SK-N-SH (cell line): ENCODE results near the gene NOC2L. TPM values are rescaled to one million over a fixed set of nuclear protein-coding genes. Genes with fewer than 3 reads are reported as not detected.

Experiments
- CTCF ChIA-PET: fragments of 300-600, 350-600 bp; formaldehyde crosslinking; extraction: SDS; loops from one replicate; lab custom pipeline; 2021; lab: Yijun Ruan, JAX
- POLR2A ChIA-PET: fragments of 350-600 bp; sonication (Branson Sonifier 250); formaldehyde crosslinking; extraction: SDS; loops from one replicate; lab custom pipeline; 2020; ENCODE audit warnings: antibody characterized with exemption, inconsistent platforms; lab: Yijun Ruan, JAX
- DNase-seq: peaks from one replicate; pipeline ENCODE4 v3.0.0; 2012
- H2AFZ ChIP-seq: fragments of 200-600 bp; sonication (generic); 2 replicates; pipeline ENCODE4 v1.8.1; 2016; ENCODE audit warnings: antibody characterized with exemption, mild to moderate bottlenecking, low read depth
- H3F3A ChIP-seq: fragments of 200-600 bp; sonication (generic); replicated peaks from 2 replicates; pipeline ENCODE3; 2016; ENCODE audit warnings: antibody characterized with exemption, mild to moderate bottlenecking; ENCODE audit not compliant: insufficient read depth
- H3K27ac ChIP-seq, 2 experiments: fragments of 200-500 bp in 1 of 2; fragments of 200-600 bp in 1 of 2; sonication (Bioruptor generic) in 1 of 2; sonication (generic), shearing (Covaris generic) in 1 of 2; 2 replicates each; pipeline versions ENCODE4 v1.5.1 to v1.6.1; 2014 to 2016; ENCODE audit warnings: low read depth in 2 of 2, inconsistent platforms in 1 of 2, low read length in 1 of 2, mild to moderate bottlenecking in 1 of 2, mixed read lengths in 1 of 2
- H3K27me3 ChIP-seq: fragments of 200-600 bp; sonication (generic), shearing (Covaris generic); 2 replicates; pipeline ENCODE4 v1.6.1; 2016; ENCODE audit warnings: mixed run types; ENCODE audit not compliant: insufficient read depth
- H3K36me3 ChIP-seq, 2 experiments: fragments of 200-500 bp in 1 of 2; fragments of 200-600 bp in 1 of 2; sonication (Bioruptor generic) in 1 of 2; sonication (generic) in 1 of 2; replicated peaks in 1 of 2; 2 replicates each; pipeline versions ENCODE3 to v1.5.1; 2014 to 2016; ENCODE audit warnings: low read length in 1 of 2, mild to moderate bottlenecking in 1 of 2; ENCODE audit not compliant: insufficient read depth in 2 of 2, control insufficient read depth in 1 of 2
- H3K4me1 ChIP-seq, 2 experiments: fragments of 200-500 bp in 1 of 2; fragments of 200-600 bp in 1 of 2; sonication (Bioruptor generic) in 1 of 2; sonication (generic), shearing (Covaris generic) in 1 of 2; 2 replicates each; pipeline versions ENCODE4 v1.5.1 to v1.6.1; 2014 to 2016; ENCODE audit warnings: low read depth in 1 of 2, low read length in 1 of 2, mixed run types in 1 of 2; ENCODE audit not compliant: insufficient read depth in 2 of 2, control insufficient read depth in 1 of 2
- H3K4me2 ChIP-seq: fragments of 200-600 bp; sonication (generic), shearing (Covaris generic); 2 replicates; pipeline ENCODE4 v1.6.1; 2017; ENCODE audit warnings: mixed run types
- H3K4me3 ChIP-seq, 2 experiments: fragments of 200-500 bp in 1 of 2; fragments of 200-600 bp in 1 of 2; sonication (Bioruptor generic) in 1 of 2; sonication (generic), shearing (Covaris generic) in 1 of 2; 2 replicates each; pipeline versions ENCODE4 v1.5.1 to v1.8.1; 2014 to 2016; ENCODE audit warnings: low read depth in 2 of 2, inconsistent platforms in 1 of 2, low read length in 1 of 2, mild to moderate bottlenecking in 1 of 2, mixed read lengths in 1 of 2, moderate library complexity in 1 of 2
- H3K79me2 ChIP-seq: fragments of 200-600 bp; sonication (generic); 2 replicates; pipeline ENCODE4 v1.8.1; 2017; ENCODE audit warnings: mild to moderate bottlenecking; ENCODE audit not compliant: insufficient read depth
- H3K9ac ChIP-seq: fragments of 200-600 bp; sonication (generic); 2 replicates; pipeline ENCODE4 v1.6.1; 2017; ENCODE audit warnings: mixed run types
- H3K9me2 ChIP-seq: fragments of 200-600 bp; sonication (generic); 2 replicates; pipeline ENCODE4 v1.6.1; 2017; ENCODE audit warnings: mixed run types
- H3K9me3 ChIP-seq: fragments of 200-600 bp; sonication (generic); 2 replicates; pipeline ENCODE4 v1.6.1; 2017; ENCODE audit warnings: mixed run types, mild to moderate bottlenecking, moderate library complexity
- H4K20me1 ChIP-seq: fragments of 200-600 bp; sonication (generic); 2 replicates; pipeline ENCODE4 v1.6.1; 2017; ENCODE audit warnings: mild to moderate bottlenecking, mixed run types; ENCODE audit not compliant: insufficient read depth
- ELF1 ChIP-seq: IDR thresholded peaks from 2 replicates; pipeline ENCODE4 v1.4.0; 2012
- EZH2phosphoT487 ChIP-seq: fragments of 200-600 bp; sonication (generic); IDR thresholded peaks from 2 replicates; pipeline ENCODE4 v1.6.1; 2017; ENCODE audit warnings: low read depth, mixed run types, mild to moderate bottlenecking, antibody characterized with exemption, moderate library complexity, borderline replicate concordance
- FOSL2 ChIP-seq: IDR thresholded peaks from 2 replicates; pipeline ENCODE4 v1.4.0; 2012; ENCODE audit warnings: low read depth, mild to moderate bottlenecking, moderate library complexity, borderline replicate concordance
- FOXJ3 ChIP-seq: sonication (generic); formaldehyde crosslinking; IDR thresholded peaks from 2 replicates; pipeline ENCODE4 v1.5.1; 2020; ENCODE audit warnings: mild to moderate bottlenecking, missing genetic modification reagents
- FOXM1 ChIP-seq: IDR thresholded peaks from 2 replicates; pipeline ENCODE4 v1.4.0; 2012; ENCODE audit warnings: low read depth, mild to moderate bottlenecking
- GABPA ChIP-seq: IDR thresholded peaks from 2 replicates; pipeline ENCODE4 v1.4.0; 2012; ENCODE audit warnings: low read depth, mild to moderate bottlenecking
- GATA2 ChIP-seq: sonication (generic); formaldehyde crosslinking; IDR thresholded peaks from 2 replicates; pipeline ENCODE4 v1.5.0; 2020; ENCODE audit warnings: mild to moderate bottlenecking, missing genetic modification reagents
- POLR2AphosphoS5 ChIP-seq: IDR thresholded peaks from 2 replicates; pipeline ENCODE4 v1.6.1; 2012; ENCODE audit warnings: low read depth, low read length
- RCOR1 ChIP-seq: fragments of 150-350 bp; IDR thresholded peaks from 2 replicates; pipeline ENCODE4 v1.6.1; 2017; ENCODE audit warnings: antibody characterized with exemption, low read length
- RXRA ChIP-seq: IDR thresholded peaks from 2 replicates; pipeline ENCODE4 v1.4.0; 2012; ENCODE audit warnings: low read depth, mild to moderate bottlenecking, borderline replicate concordance
- SIN3A ChIP-seq: IDR thresholded peaks from 2 replicates; pipeline ENCODE4 v1.6.1; 2012; ENCODE audit warnings: low read depth, mild to moderate bottlenecking, low read length, moderate library complexity, borderline replicate concordance
- SMC3 ChIP-seq: IDR thresholded peaks from 2 replicates; pipeline ENCODE4 v1.6.1; 2012; ENCODE audit warnings: low read depth, low read length, improper control_type of control experiment
- TAF1 ChIP-seq: IDR thresholded peaks from 2 replicates; pipeline ENCODE4 v1.6.1; 2012; ENCODE audit warnings: low read depth, mild to moderate bottlenecking, low read length, moderate library complexity, borderline replicate concordance
- TCF12 ChIP-seq: IDR thresholded peaks from 2 replicates; pipeline ENCODE4 v1.4.0; 2012
- TEAD4 ChIP-seq: IDR thresholded peaks from 2 replicates; pipeline ENCODE4 v1.4.0; 2012; ENCODE audit warnings: mild to moderate bottlenecking, borderline replicate concordance; ENCODE audit not compliant: insufficient read depth
- YY1 ChIP-seq: IDR thresholded peaks from 2 replicates; pipeline ENCODE4 v1.4.0; 2012; ENCODE audit warnings: low read depth, mild to moderate bottlenecking
- WGBS: methylation state at CpG from one replicate; pipeline ENCODE4 v1.1.6; 2017; ENCODE audit warnings: low lambda C conversion rate; 5-methylcytosine and 5-hydroxymethylcytosine counted together
- polyA plus RNA-seq, 3 experiments: library from polyadenylated mRNA; depleted of rRNA; stranded (reverse); fragments of >200 nt; gene quantifications; 2 replicates each; pipeline ENCODE4 v1.2.3, GENCODE V29; 2012
- TF ChIP-seq, protein P1 (sequence below): IDR thresholded peaks from 2 replicates; pipeline ENCODE4; 2012
- TF ChIP-seq, protein P2 (sequence below): IDR thresholded peaks from 2 replicates; pipeline ENCODE4 v1.4.0; 2012; ENCODE audit warnings: low read depth, borderline replicate concordance
- TF ChIP-seq, protein P3 (sequence below): fragments of 150-350 bp; IDR thresholded peaks from 2 replicates; pipeline ENCODE4 v1.6.1; 2017; ENCODE audit warnings: antibody characterized with exemption, low read length, low read depth, borderline replicate concordance
- TF ChIP-seq, protein P4 (sequence below): IDR thresholded peaks from 2 replicates; pipeline ENCODE4 v1.4.0; 2012; ENCODE audit warnings: low read depth

The NOC2L gene
- polyA plus RNA-seq, 1 of the 3 experiments (the other 2 are of a cell fraction) = 124 TPM

DNA sequence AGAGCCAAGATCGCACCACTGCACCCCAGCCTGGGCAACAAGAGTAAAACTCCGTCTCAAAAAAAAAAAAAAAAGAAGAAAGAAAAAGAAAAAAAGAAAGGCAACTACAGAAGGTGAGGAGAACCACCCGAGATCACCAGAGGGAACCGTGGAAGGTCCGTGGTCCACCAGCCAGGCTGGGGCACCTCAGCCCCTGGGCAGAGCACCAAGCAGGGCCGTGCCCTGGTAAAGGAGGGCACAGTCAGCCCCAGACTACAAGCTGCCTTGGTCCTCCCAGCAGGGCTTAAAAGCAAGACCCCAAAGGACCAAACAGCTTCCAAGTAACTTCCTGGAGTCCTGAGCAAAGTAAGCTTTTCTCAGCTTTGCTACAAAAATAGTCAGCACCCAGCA is 44.2 kb downstream of the NOC2L start:
- no peaks in the 10 kb centered on the region for H4K20me1 ChIP-seq
- WGBS = 93% methylated on average over 6 of the region's 6 CpGs
- H3F3A ChIP-seq = no peaks in the 10 kb centered on the region
- no peak for DNase-seq
- no peak overlapping the region for H3K9ac ChIP-seq
- H3K9me2 ChIP-seq = no peaks in the 10 kb centered on the region
- TF ChIP-seq, protein P1, sequence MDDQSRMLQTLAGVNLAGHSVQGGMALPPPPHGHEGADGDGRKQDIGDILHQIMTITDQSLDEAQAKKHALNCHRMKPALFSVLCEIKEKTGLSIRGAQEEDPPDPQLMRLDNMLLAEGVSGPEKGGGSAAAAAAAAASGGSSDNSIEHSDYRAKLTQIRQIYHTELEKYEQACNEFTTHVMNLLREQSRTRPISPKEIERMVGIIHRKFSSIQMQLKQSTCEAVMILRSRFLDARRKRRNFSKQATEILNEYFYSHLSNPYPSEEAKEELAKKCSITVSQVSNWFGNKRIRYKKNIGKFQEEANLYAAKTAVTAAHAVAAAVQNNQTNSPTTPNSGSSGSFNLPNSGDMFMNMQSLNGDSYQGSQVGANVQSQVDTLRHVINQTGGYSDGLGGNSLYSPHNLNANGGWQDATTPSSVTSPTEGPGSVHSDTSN = no peak
- no peak for TF ChIP-seq FOSL2
- TF ChIP-seq TAF1 = no peak
- TF ChIP-seq SIN3A = no peak
- TF ChIP-seq TCF12 = no peak
- no peak for TF ChIP-seq SMC3
- TF ChIP-seq FOXJ3 (CRISPR knock-in tag) = no peak
- no peak for TF ChIP-seq GATA2 (CRISPR knock-in tag)
- no peak for TF ChIP-seq POLR2AphosphoS5
- TF ChIP-seq RCOR1 = no peak
- TF ChIP-seq, protein P2, sequence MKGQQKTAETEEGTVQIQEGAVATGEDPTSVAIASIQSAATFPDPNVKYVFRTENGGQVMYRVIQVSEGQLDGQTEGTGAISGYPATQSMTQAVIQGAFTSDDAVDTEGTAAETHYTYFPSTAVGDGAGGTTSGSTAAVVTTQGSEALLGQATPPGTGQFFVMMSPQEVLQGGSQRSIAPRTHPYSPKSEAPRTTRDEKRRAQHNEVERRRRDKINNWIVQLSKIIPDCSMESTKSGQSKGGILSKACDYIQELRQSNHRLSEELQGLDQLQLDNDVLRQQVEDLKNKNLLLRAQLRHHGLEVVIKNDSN = no peak
- TF ChIP-seq TEAD4 = no peak
- TF ChIP-seq ELF1 = no peak
- TF ChIP-seq, protein P3, sequence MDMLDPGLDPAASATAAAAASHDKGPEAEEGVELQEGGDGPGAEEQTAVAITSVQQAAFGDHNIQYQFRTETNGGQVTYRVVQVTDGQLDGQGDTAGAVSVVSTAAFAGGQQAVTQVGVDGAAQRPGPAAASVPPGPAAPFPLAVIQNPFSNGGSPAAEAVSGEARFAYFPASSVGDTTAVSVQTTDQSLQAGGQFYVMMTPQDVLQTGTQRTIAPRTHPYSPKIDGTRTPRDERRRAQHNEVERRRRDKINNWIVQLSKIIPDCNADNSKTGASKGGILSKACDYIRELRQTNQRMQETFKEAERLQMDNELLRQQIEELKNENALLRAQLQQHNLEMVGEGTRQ = no peak
- TF ChIP-seq YY1 = no peak
- TF ChIP-seq, protein P4, sequence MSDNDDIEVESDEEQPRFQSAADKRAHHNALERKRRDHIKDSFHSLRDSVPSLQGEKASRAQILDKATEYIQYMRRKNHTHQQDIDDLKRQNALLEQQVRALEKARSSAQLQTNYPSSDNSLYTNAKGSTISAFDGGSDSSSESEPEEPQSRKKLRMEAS = no peak
- TF ChIP-seq RXRA = no peak
- TF ChIP-seq EZH2phosphoT487 = no peak
- no peak for TF ChIP-seq GABPA
- no peak for TF ChIP-seq FOXM1
- H2AFZ ChIP-seq = no peak overlapping the region
- no peaks in the 10 kb centered on the region for H3K36me3 ChIP-seq
- no peak overlapping the region for H3K4me3 ChIP-seq
- ChIA-PET POLR2A (no interaction called here), CTCF (interaction anchor here (0.6 to 2.2 kb wide), 5 partner anchors 10 to 117 kb away, joined by 3 to 14 read pairs (median 4); no protein-coding TSS in a partner anchor)
- H3K27me3 ChIP-seq = no peaks in the 10 kb centered on the region
- no peak overlapping the region for H3K27ac ChIP-seq
- peaks cover 0 to 44% of the 10 kb centered on the region in 2 experiments; a peak in 2 of 4 replicates for H3K4me1 ChIP-seq
- no peaks in the 10 kb centered on the region for H3K9me3 ChIP-seq
- H3K4me2 ChIP-seq = no peak overlapping the region
- no peaks in the 10 kb centered on the region for H3K79me2 ChIP-seq
